8988T (cell line): ENCODE data around the gene INA.
A peak's percentile ranks its signal among the peaks of the same experiment; 100 is the strongest.
"Not testable (repeated sequence)": the region's sequence is repeated elsewhere in the genome, so short reads cannot be mapped to it uniquely, and the experiment has no call there.

Experiments
- DNase-seq: peaks from one replicate; pipeline ENCODE4 v3.0.0; 2011

INA gene

GRCh38 chr10:103276896-103277712, at the start of gene INA:
TSS of gene INA (plus strand) at chr10:103277138. CDS start at chr10:103277212, 74 bp downstream.
- DNase-seq, result no peak

- no peak for DNase-seq
These were observed 49.5 kb upstream of the INA start for GRCh38 chr10:103227416-103227815.

- no peak for DNase-seq
These were observed 45.8 kb upstream of the INA start for GRCh38 chr10:103231047-103231551.

GRCh38 chr10:103232131-103232673, 44.7 kb upstream of the INA start:
- DNase-seq, result no peak

- DNase-seq, result no peak
These were observed 44.0 kb upstream of the INA start for GRCh38 chr10:103232772-103233488.

GRCh38 chr10:103235775-103236174, 41.2 kb upstream of the INA start:
- DNase-seq, result no peak

- no peak for DNase-seq
These were observed 38.3 kb upstream of the INA start for GRCh38 chr10:103238506-103239252.

- no peak for DNase-seq
These were observed 35.5 kb upstream of the INA start for GRCh38 chr10:103241262-103242011.

- peak; percentile 78 for DNase-seq
These were observed 32.2 kb upstream of the INA start for GRCh38 chr10:103244666-103245271.

GRCh38 chr10:103245587-103245986, 31.4 kb upstream of the INA start, which contains the start of gene RPEL1:
TSS of gene RPEL1 (plus strand) at chr10:103245887. CDS start at chr10:103245997, 110 bp downstream.
- DNase-seq, result not testable (repeated sequence)

- no peak for DNase-seq
These were observed 30.6 kb upstream of the INA start for GRCh38 chr10:103246324-103246723.

GRCh38 chr10:103254113-103254512, 22.8 kb upstream of the INA start:
- no peak for DNase-seq

GRCh38 chr10:103254538-103255325, 22.2 kb upstream of the INA start:
- DNase-seq, result no peak

GRCh38 chr10:103256613-103257012, 20.3 kb upstream of the INA start:
- DNase-seq, result no peak

GRCh38 chr10:103257812-103258211, 19.1 kb upstream of the INA start:
- no peak for DNase-seq

- not testable (repeated sequence) for DNase-seq
These were observed 18.0 kb upstream of the INA start for GRCh38 chr10:103258928-103259327.

- no peak for DNase-seq
These were observed 16.9 kb upstream of the INA start for GRCh38 chr10:103259989-103260388.

GRCh38 chr10:103262229-103262628, 14.7 kb upstream of the INA start:
- DNase-seq, result no peak

GRCh38 chr10:103265717-103266329, 11.1 kb upstream of the INA start:
- no peak for DNase-seq

GRCh38 chr10:103273041-103273441, 3.9 kb upstream of the INA start:
- DNase-seq, result peak; percentile 94
